CD14-positive monocyte (primary cell): ENCODE measurements around the gene RARS2. TPM values are rescaled to one million over a fixed set of nuclear protein-coding genes. Genes with fewer than 3 reads are reported as not detected.

ENCODE experiments used
- DNase-seq, 3 donors: peaks; one replicate each; pipeline ENCODE4 v3.0.0-alpha.2; 2011 to 2022
- H2AFZ ChIP-seq: 2 replicates; pipeline ENCODE4 v1.6.0; 2012; ENCODE audit warnings: mild to moderate bottlenecking, low read depth, low read length, inconsistent platforms; ENCODE audit not compliant: insufficient read depth, poor library complexity, severe bottlenecking
- H3K27ac ChIP-seq, 2 donors: 1 replicate in 1 of 2; 2 replicates in 1 of 2; pipeline ENCODE4 v1.5.1; 2012 to 2013; ENCODE audit warnings: low read length in 2 of 2, control low read depth in 1 of 2, inconsistent platforms in 1 of 2, low read depth in 1 of 2, mild to moderate bottlenecking in 1 of 2
- H3K27me3 ChIP-seq, 2 donors: one replicate each; pipeline versions ENCODE4 v1.6.0 to v1.6.1; 2011 to 2013; ENCODE audit warnings: low read length in 2 of 2; ENCODE audit not compliant: control insufficient read depth in 2 of 2, insufficient read depth in 2 of 2
- H3K36me3 ChIP-seq, 2 donors: replicated peaks in 1 of 2; 1 replicate in 1 of 2; 2 replicates in 1 of 2; pipeline versions ENCODE4 v1.5.1 to v1.6.1; 2012 to 2013; ENCODE audit warnings: low read length in 2 of 2, control low read depth in 1 of 2, inconsistent platforms in 1 of 2, mild to moderate bottlenecking in 1 of 2; ENCODE audit not compliant: insufficient read depth in 2 of 2, control insufficient read depth in 1 of 2
- H3K4me1 ChIP-seq, 2 donors: 1 replicate in 1 of 2; 2 replicates in 1 of 2; pipeline versions ENCODE4 v1.5.1 to v1.6.1; 2012 to 2013; ENCODE audit warnings: low read length in 2 of 2, control low read depth in 1 of 2, inconsistent platforms in 1 of 2, mild to moderate bottlenecking in 1 of 2, moderate library complexity in 1 of 2; ENCODE audit not compliant: insufficient read depth in 2 of 2, control insufficient read depth in 1 of 2
- H3K4me2 ChIP-seq: replicated peaks from 2 replicates; pipeline ENCODE3; 2012; ENCODE audit warnings: low read length, moderate library complexity, mild to moderate bottlenecking; ENCODE audit not compliant: poor library complexity, severe bottlenecking; ENCODE audit errors: extremely low read depth
- H3K4me3 ChIP-seq, 3 experiments: fragments of 200-600 bp in 1 of 3; sonication (generic) in 1 of 3; replicated peaks in 1 of 3; 1 replicate in 2 of 3; 2 replicates in 1 of 3; pipeline ENCODE4 v1.5.1; 2011 to 2013; ENCODE audit warnings: low read length in 3 of 3, mild to moderate bottlenecking in 3 of 3, control low read depth in 2 of 3, low read depth in 2 of 3, inconsistent platforms in 1 of 3, moderate library complexity in 1 of 3
- H3K79me2 ChIP-seq: 2 replicates; pipeline ENCODE4 v1.6.0; 2012; ENCODE audit warnings: mild to moderate bottlenecking, control low read depth, inconsistent platforms, low read length, moderate library complexity; ENCODE audit not compliant: insufficient read depth
- H3K9ac ChIP-seq: 2 replicates; pipeline ENCODE4 v1.6.0; 2017; ENCODE audit warnings: low read length, mild to moderate bottlenecking; ENCODE audit not compliant: insufficient read depth, poor library complexity, severe bottlenecking
- H3K9me3 ChIP-seq, 2 donors: replicated peaks in 1 of 2; 1 replicate in 1 of 2; 2 replicates in 1 of 2; pipeline versions ENCODE4 v1.5.1 to v1.6.1; 2012 to 2013; ENCODE audit warnings: low read length in 2 of 2, control low read depth in 1 of 2; ENCODE audit not compliant: control insufficient read depth in 1 of 2, insufficient read depth in 1 of 2
- H4K20me1 ChIP-seq: 2 replicates; pipeline ENCODE4 v1.6.0; 2012; ENCODE audit warnings: mild to moderate bottlenecking, low read length, control low read depth, moderate library complexity; ENCODE audit not compliant: insufficient read depth
- H3K27ac Mint-ChIP-seq, 7 donors: one replicate each; pipeline ENCODE4 v1.8.0; 2020; ENCODE audit warnings: mild to moderate bottlenecking in 7 of 7, mixed read lengths in 7 of 7, moderate library complexity in 6 of 7, inconsistent platforms in 2 of 7
- H3K27me3 Mint-ChIP-seq, 3 donors: one replicate each; pipeline ENCODE4 v1.8.0; 2021 to 2022; ENCODE audit warnings: low read depth in 3 of 3, mild to moderate bottlenecking in 3 of 3, mixed read lengths in 3 of 3, moderate library complexity in 3 of 3, inconsistent platforms in 1 of 3
- H3K36me3 Mint-ChIP-seq, 2 donors: one replicate each; pipeline ENCODE4 v1.8.0; 2020; ENCODE audit warnings: mixed read lengths in 2 of 2, inconsistent platforms in 1 of 2, mild to moderate bottlenecking in 1 of 2
- H3K4me1 Mint-ChIP-seq: one replicate; pipeline ENCODE4 v1.8.0; 2020; ENCODE audit warnings: mild to moderate bottlenecking, mixed read lengths
- H3K4me3 Mint-ChIP-seq, 2 donors: one replicate each; pipeline ENCODE4 v1.8.0; 2020; ENCODE audit warnings: mild to moderate bottlenecking in 2 of 2, mixed read lengths in 2 of 2, moderate library complexity in 1 of 2
- H3K9me3 Mint-ChIP-seq, 7 donors: one replicate each; pipeline ENCODE4 v1.8.0; 2020 to 2022; ENCODE audit warnings: mixed read lengths in 7 of 7, mild to moderate bottlenecking in 6 of 7, moderate library complexity in 6 of 7, inconsistent platforms in 2 of 7
- intact Hi-C, 2 donors: fragments of 100-400 bp; cut with micrococcal nuclease; formaldehyde crosslinking; loops; one replicate each; pipeline versions ENCODE4 v1.15.0 to v1.15.1; 2023
- polyA plus RNA-seq, 3 donors: library from polyadenylated mRNA; depleted of rRNA in 1 of 3; unstranded in 2 of 3; stranded (reverse) in 1 of 3; fragments of 300-500 nt in 2 of 3; fragments of >200 nt in 1 of 3; fragmentation: Illumina TruSeq in 2 of 3; gene quantifications; 1 replicate in 2 of 3; 2 replicates in 1 of 3; pipeline ENCODE4 v1.2.3, GENCODE V29; 2012 to 2021
- TF ChIP-seq, protein P1 (sequence below): fragments of 200-600 bp; IDR thresholded peaks from one replicate; pipeline ENCODE4 v1.8.0; 2022; ENCODE audit warnings: antibody characterized with exemption, mild to moderate bottlenecking

Gene RARS2
- polyA plus RNA-seq, 3 donors, result 8.6 to 33.0 (median 27.3) TPM

DNA sequence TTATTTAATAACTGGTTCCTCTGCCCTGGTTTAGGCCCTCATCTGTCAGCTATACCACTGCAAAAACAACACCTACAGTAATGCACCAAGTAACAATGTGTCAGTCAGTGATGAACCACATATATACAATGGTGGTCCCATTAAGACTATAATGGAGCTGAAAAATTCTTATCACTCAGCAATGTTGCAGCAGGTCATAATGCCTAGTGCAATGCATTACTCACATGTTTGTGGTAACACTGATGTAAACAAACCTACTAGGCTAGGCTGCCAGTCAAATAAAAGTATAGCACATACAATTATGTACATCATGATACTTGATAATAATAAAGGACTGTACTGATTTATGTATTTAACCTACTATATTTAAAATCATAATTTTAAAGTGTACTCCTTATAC is 31.3 kb downstream of the RARS2 start:
- Mint-ChIP-seq H3K4me3 (no peak overlapping the region), H3K9me3 (no peaks in the 10 kb centered on the region), H3K4me1 (no peaks in the 10 kb centered on the region), H3K36me3 (peaks cover 56 to 61% of the 10 kb centered on the region in 2 donors), H3K27ac (no peak overlapping the region), H3K27me3 (no peaks in the 10 kb centered on the region)
- H3K79me2 ChIP-seq, result no peaks in the 10 kb centered on the region
- H3K4me3 ChIP-seq, result no peak overlapping the region
- no peak overlapping the region for H3K4me2 ChIP-seq
- H3K9ac ChIP-seq, result no peak overlapping the region
- DNase-seq, result no peak
- H3K27ac ChIP-seq, result no peak overlapping the region
- H3K4me1 ChIP-seq, result no peaks in the 10 kb centered on the region
- TF ChIP-seq, protein P1, sequence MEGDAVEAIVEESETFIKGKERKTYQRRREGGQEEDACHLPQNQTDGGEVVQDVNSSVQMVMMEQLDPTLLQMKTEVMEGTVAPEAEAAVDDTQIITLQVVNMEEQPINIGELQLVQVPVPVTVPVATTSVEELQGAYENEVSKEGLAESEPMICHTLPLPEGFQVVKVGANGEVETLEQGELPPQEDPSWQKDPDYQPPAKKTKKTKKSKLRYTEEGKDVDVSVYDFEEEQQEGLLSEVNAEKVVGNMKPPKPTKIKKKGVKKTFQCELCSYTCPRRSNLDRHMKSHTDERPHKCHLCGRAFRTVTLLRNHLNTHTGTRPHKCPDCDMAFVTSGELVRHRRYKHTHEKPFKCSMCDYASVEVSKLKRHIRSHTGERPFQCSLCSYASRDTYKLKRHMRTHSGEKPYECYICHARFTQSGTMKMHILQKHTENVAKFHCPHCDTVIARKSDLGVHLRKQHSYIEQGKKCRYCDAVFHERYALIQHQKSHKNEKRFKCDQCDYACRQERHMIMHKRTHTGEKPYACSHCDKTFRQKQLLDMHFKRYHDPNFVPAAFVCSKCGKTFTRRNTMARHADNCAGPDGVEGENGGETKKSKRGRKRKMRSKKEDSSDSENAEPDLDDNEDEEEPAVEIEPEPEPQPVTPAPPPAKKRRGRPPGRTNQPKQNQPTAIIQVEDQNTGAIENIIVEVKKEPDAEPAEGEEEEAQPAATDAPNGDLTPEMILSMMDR, result no peak
- H3K27me3 ChIP-seq, result no peaks in the 10 kb centered on the region
- H2AFZ ChIP-seq, result no peak overlapping the region
- H3K9me3 ChIP-seq, result no peaks in the 10 kb centered on the region
- no peaks in the 10 kb centered on the region for H4K20me1 ChIP-seq
- intact Hi-C loops, result no loop called here
- peaks cover 67 to 88% of the 10 kb centered on the region in 2 donors for H3K36me3 ChIP-seq

DNA sequence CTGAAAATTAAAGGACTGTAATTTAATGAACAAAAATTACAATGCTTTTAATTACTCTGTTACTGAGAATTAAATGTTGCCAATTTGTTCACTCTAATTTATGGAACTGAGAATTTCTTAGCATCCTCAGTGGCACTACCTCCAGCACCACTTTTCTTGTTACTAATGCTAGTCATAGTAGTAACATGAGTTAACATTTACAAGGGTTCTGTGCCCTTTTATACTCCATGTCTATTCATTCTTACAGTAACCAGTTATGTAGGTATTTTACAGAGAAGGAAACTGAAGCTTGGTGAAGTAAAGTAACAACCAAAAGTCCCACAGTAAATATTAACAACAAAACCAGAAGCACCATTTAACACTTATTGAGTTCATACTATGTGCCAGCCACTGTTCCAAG is 34.3 kb downstream of the RARS2 start:
- H3K4me2 ChIP-seq, result no peak overlapping the region
- H3K4me1 ChIP-seq, result no peaks in the 10 kb centered on the region
- no peak overlapping the region for H3K9ac ChIP-seq
- no peaks in the 10 kb centered on the region for H3K4me1 Mint-ChIP-seq
- H2AFZ ChIP-seq, result no peak overlapping the region
- DNase-seq, result no peak
- TF ChIP-seq, protein P1, result no peak
- peaks cover 0 to 2% (median 0%) of the 10 kb centered on the region in 7 donors for H3K9me3 Mint-ChIP-seq
- peak overlapping the region in 1 of 7 donors; percentile 20 for H3K27ac Mint-ChIP-seq
- H3K36me3 ChIP-seq, result peaks cover 50 to 89% of the 10 kb centered on the region in 2 donors
- H3K4me3 Mint-ChIP-seq, result no peak overlapping the region
- H3K36me3 Mint-ChIP-seq, result peaks cover 59 to 64% of the 10 kb centered on the region in 2 donors
- no peaks in the 10 kb centered on the region for H3K79me2 ChIP-seq
- intact Hi-C loops, result no loop called here
- H3K27ac ChIP-seq, result no peak overlapping the region
- H3K27me3 ChIP-seq, result no peaks in the 10 kb centered on the region
- H3K4me3 ChIP-seq, result no peak overlapping the region
- H3K9me3 ChIP-seq, result no peaks in the 10 kb centered on the region
- H3K27me3 Mint-ChIP-seq, result no peaks in the 10 kb centered on the region
- no peaks in the 10 kb centered on the region for H4K20me1 ChIP-seq
